Activated CD8-positive, alpha-beta T cell treated with anti-CD3 and anti-CD28 coated beads for 36 hours (primary cell): ENCODE results near the gene FAM163A. TPM values are rescaled to one million over a fixed set of nuclear protein-coding genes. Genes with fewer than 3 reads are reported as not detected.
"Not testable (repeated sequence)": the region's sequence is repeated elsewhere in the genome, so short reads cannot be mapped to it uniquely, and the experiment has no call there.

Experiments
- ATAC-seq: fragments of 200-7000 bp; cut with Tn5 transposase; one replicate; pipeline ENCODE4 v1.10.0; 2021; ENCODE audit warnings: mild to moderate bottlenecking, moderate library complexity
- CTCF ChIA-PET: fragments of 350-600 bp; sonication (Branson Sonifier 250); formaldehyde crosslinking; loops from one replicate; lab custom pipeline; 2021; ENCODE audit warnings: antibody characterized with exemption; lab: Charles Lee
- POLR2A ChIA-PET: fragments of 350-600 bp; sonication (Branson Sonifier 250); formaldehyde crosslinking; loops from one replicate; lab custom pipeline; 2021; ENCODE audit warnings: antibody characterized with exemption; lab: Charles Lee
- DNase-seq: peaks from one replicate; pipeline ENCODE4 v3.0.0-alpha.2; 2020
- H3K27ac Mint-ChIP-seq: one replicate; pipeline ENCODE4 v1.8.0; 2021; ENCODE audit warnings: mild to moderate bottlenecking, mixed read lengths
- H3K27me3 Mint-ChIP-seq: one replicate; pipeline ENCODE4 v1.8.0; 2021; ENCODE audit warnings: mixed read lengths
- H3K36me3 Mint-ChIP-seq: one replicate; pipeline ENCODE4 v1.8.0; 2021; ENCODE audit warnings: low read depth, mixed read lengths
- H3K4me1 Mint-ChIP-seq: one replicate; pipeline ENCODE4 v1.8.0; 2021; ENCODE audit warnings: low read depth, mixed read lengths
- H3K4me3 Mint-ChIP-seq: one replicate; pipeline ENCODE4 v1.8.0; 2021; ENCODE audit warnings: mild to moderate bottlenecking, moderate library complexity, mixed read lengths
- H3K9me3 Mint-ChIP-seq: one replicate; pipeline ENCODE4 v1.8.0; 2021; ENCODE audit warnings: mixed read lengths
- intact Hi-C: fragments of 100-400 bp; cut with micrococcal nuclease; formaldehyde crosslinking; loops from one replicate; pipeline ENCODE4 v1.10.0; 2022
- total RNA-seq, 2 experiments: library from RNA; stranded (reverse); gene quantifications; one replicate each; pipeline ENCODE4 v1.2.3, GENCODE V29; 2021
- TF ChIP-seq, protein P1 (sequence below): fragments of 200-600 bp; IDR thresholded peaks from one replicate; pipeline ENCODE4 v1.8.0; 2022; ENCODE audit warnings: antibody characterized with exemption, mild to moderate bottlenecking

Gene FAM163A
- total RNA-seq, result not detected

DNA sequence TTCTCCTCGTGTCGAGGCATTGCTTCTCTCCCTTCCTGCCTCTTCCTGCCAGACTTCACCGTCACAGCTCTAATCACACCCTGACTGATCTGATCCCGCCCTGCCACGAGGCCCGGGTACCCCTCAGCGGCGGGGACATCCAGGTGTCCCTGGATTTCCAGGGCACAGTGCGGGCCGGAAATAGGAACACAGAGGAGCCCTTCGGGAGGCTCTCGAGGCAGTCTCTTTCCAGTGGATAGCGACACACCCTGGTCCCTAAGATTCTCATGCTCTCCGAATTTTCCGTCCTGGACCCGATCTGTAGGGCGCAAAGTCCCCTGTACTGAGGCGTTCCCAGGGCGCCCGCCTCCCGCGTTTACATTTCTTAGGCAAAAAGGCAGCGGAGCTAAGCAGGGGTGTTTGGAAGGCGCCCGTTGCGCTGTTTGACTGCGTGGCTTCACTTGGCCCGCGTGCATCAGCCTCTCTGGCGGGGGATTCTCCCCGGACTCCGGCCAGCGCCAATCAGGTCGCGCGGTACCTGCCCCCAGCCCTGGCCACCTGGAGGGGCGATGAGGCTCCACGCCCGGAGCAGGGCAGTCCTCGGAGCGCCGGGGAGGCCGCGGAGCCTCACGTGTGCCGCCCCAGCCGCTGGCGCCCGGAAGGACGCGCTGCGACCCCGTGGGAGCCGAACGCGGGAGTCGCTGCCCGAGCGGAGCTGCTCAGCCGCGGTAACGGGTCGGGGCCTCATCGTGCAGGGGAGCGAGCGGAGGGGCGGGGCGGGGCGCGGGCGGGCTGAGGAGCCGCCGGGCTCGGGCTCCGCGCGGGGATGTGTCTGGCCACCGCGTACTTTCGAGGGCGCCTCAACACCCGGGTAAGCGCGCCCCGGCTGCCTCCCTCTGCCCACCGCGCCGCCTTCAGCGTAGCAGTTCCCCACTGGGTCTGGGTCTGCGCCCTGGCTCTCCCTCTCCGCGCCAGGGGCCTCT, at the start of gene FAM163A:
Gene FAM163A, plus strand, starts transcription at position 575 of the 962 bp plus-strand sequence. CDS start 69,807 bp downstream, outside the sequence.
- H3K4me3 Mint-ChIP-seq, result peak within 1 kb of the TSS; percentile 2
- POLR2A ChIA-PET, result no interaction called here
- CTCF ChIA-PET, result interaction anchor here (0.8 to 2.1 kb wide), 2 partner anchors 67 to 72 kb away, joined by 3 to 4 read pairs; no protein-coding TSS in a partner anchor
- peaks cover 2% of the 10 kb centered on the region for H3K9me3 Mint-ChIP-seq
- H3K27me3 Mint-ChIP-seq, result peaks cover 59% of the 10 kb centered on the region
- intact Hi-C loops, result no loop called here
- DNase-seq (peak; percentile 20), ATAC-seq (peak; percentile 42)
- no peak within 1 kb of the TSS for H3K27ac Mint-ChIP-seq
- H3K36me3 Mint-ChIP-seq, result no peaks in the 10 kb centered on the region
- TF ChIP-seq, protein P1, sequence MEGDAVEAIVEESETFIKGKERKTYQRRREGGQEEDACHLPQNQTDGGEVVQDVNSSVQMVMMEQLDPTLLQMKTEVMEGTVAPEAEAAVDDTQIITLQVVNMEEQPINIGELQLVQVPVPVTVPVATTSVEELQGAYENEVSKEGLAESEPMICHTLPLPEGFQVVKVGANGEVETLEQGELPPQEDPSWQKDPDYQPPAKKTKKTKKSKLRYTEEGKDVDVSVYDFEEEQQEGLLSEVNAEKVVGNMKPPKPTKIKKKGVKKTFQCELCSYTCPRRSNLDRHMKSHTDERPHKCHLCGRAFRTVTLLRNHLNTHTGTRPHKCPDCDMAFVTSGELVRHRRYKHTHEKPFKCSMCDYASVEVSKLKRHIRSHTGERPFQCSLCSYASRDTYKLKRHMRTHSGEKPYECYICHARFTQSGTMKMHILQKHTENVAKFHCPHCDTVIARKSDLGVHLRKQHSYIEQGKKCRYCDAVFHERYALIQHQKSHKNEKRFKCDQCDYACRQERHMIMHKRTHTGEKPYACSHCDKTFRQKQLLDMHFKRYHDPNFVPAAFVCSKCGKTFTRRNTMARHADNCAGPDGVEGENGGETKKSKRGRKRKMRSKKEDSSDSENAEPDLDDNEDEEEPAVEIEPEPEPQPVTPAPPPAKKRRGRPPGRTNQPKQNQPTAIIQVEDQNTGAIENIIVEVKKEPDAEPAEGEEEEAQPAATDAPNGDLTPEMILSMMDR, result no peak
- peaks cover 5% of the 10 kb centered on the region for H3K4me1 Mint-ChIP-seq

DNA sequence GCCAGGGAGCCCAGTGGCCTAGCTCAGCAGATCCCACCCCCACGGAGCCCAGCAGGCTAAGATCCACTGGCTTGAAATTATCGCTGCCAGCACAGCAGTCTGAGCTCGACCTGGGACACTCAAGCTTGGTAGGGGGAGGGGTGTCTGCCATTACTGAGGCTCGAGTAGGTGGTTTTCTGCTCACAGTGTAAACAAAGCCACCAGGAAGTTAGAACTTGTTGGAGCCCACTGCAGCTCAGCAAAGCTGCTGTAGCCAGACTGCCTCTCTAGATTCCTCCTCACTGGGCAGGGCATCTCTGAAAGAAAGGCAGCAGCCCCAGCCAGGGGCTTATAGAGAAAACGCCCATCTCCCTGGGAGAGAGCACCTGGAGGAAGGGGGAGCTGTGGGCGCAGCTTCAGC, 48.6 kb upstream of the FAM163A start:
- H3K4me3 Mint-ChIP-seq, intact Hi-C loops, ATAC-seq, H3K9me3 Mint-ChIP-seq, H3K27ac Mint-ChIP-seq, DNase-seq, POLR2A ChIA-PET, H3K36me3 Mint-ChIP-seq, H3K4me1 Mint-ChIP-seq: not testable (repeated sequence)
- H3K27me3 Mint-ChIP-seq, result peaks cover 18% of the 10 kb centered on the region
- CTCF ChIA-PET, result interaction anchor here (3.7 to 20.9 kb wide), 2 partner anchors 12 to 118 kb away, joined by 17 to 634 read pairs; no protein-coding TSS in a partner anchor

- ATAC-seq, result no peak
- ChIA-PET POLR2A (no interaction called here), CTCF (interaction anchor here (1.1 to 20.9 kb wide), 2 partner anchors 109 to 165 kb away, joined by 4 to 634 read pairs; no protein-coding TSS in a partner anchor)
- intact Hi-C loops, result no loop called here
- DNase-seq, result no peak
- TF ChIP-seq, protein P1, result no peak
- Mint-ChIP-seq H3K27me3 (peaks cover 3% of the 10 kb centered on the region), H3K4me3 (no peak overlapping the region), H3K9me3 (no peaks in the 10 kb centered on the region), H3K4me1 (peaks cover 2% of the 10 kb centered on the region), H3K27ac (no peak overlapping the region), H3K36me3 (no peaks in the 10 kb centered on the region)
Observed at GRCh38 chr1:179702946-179703539, 40.0 kb upstream of the FAM163A start.

GRCh38 chr1:179706339-179706941, 36.7 kb upstream of the FAM163A start:
- Mint-ChIP-seq H3K27ac (no peak overlapping the region), H3K36me3 (no peaks in the 10 kb centered on the region), H3K4me3 (no peak overlapping the region), H3K27me3 (no peaks in the 10 kb centered on the region), H3K9me3 (no peaks in the 10 kb centered on the region), H3K4me1 (peaks cover 6% of the 10 kb centered on the region)
- intact Hi-C loops, result loop anchor here (1.0 to 5.0 kb wide), 3 partner anchors 104 to 471 kb away; no protein-coding TSS in a partner anchor
- TF ChIP-seq, protein P1, result peak; percentile 80
- ChIA-PET CTCF (interaction anchor here (0.6 to 20.9 kb wide), 49 partner anchors 9 to 626 kb away, joined by 3 to 634 read pairs (median 4); no protein-coding TSS in a partner anchor), POLR2A (interaction anchor here (0.6 to 1.4 kb wide), 2 partner anchors 109 to 176 kb away, joined by 3 to 7 read pairs; no protein-coding TSS in a partner anchor)
- no peak for ATAC-seq
- peak; percentile 68 for DNase-seq

- H3K4me3 Mint-ChIP-seq, result no peak overlapping the region
- H3K27me3 Mint-ChIP-seq, result no peaks in the 10 kb centered on the region
- H3K4me1 Mint-ChIP-seq, result peaks cover 6% of the 10 kb centered on the region
- ChIA-PET POLR2A (no interaction called here), CTCF (interaction anchor here (3.7 to 20.9 kb wide), 2 partner anchors 24 to 105 kb away, joined by 23 to 634 read pairs; no protein-coding TSS in a partner anchor)
- TF ChIP-seq, protein P1, result no peak
- DNase-seq, result no peak
- intact Hi-C loops, result loop anchor here (5.0 kb wide), 1 partner anchor 470 kb away; no protein-coding TSS in a partner anchor
- H3K36me3 Mint-ChIP-seq, result no peaks in the 10 kb centered on the region
- ATAC-seq, result no peak
- no peaks in the 10 kb centered on the region for H3K9me3 Mint-ChIP-seq
- H3K27ac Mint-ChIP-seq, result no peak overlapping the region
Observed at GRCh38 chr1:179707406-179707805, 35.7 kb upstream of the FAM163A start.
